H9 (cell line): ENCODE data around the gene ASTN2. TPM values are rescaled to one million over a fixed set of nuclear protein-coding genes. Genes with fewer than 3 reads are reported as not detected.

Experiments
- DNase-seq: peaks from one replicate; pipeline ENCODE4 v3.0.0-alpha.2; 2017
- H2AFZ ChIP-seq: one replicate; pipeline ENCODE4 v1.6.1; 2013; ENCODE audit warnings: mild to moderate bottlenecking, low read length, control low read depth, moderate library complexity
- H2AK5ac ChIP-seq: 2 replicates; pipeline ENCODE4 v1.6.1; 2013; ENCODE audit warnings: low read length, control low read depth, mixed read lengths; ENCODE audit not compliant: insufficient read length
- H2BK120ac ChIP-seq: one replicate; pipeline ENCODE4 v1.6.1; 2013; ENCODE audit warnings: low read depth, mild to moderate bottlenecking, low read length, control low read depth, inconsistent platforms; ENCODE audit not compliant: poor library complexity, severe bottlenecking
- H2BK12ac ChIP-seq: 2 replicates; pipeline ENCODE4 v1.6.1; 2013; ENCODE audit warnings: low read length, control low read depth, mixed read lengths, low read depth; ENCODE audit not compliant: insufficient read length
- H2BK15ac ChIP-seq: 2 replicates; pipeline ENCODE4 v1.6.1; 2013; ENCODE audit warnings: low read depth, low read length, control low read depth
- H2BK20ac ChIP-seq: one replicate; pipeline ENCODE4 v1.6.1; 2013; ENCODE audit warnings: low read depth, mild to moderate bottlenecking, low read length, control low read depth, inconsistent platforms; ENCODE audit not compliant: poor library complexity, severe bottlenecking
- H2BK5ac ChIP-seq: 2 replicates; pipeline ENCODE4 v1.6.1; 2013; ENCODE audit warnings: low read length, control low read depth, mixed read lengths; ENCODE audit not compliant: insufficient read length
- H3K14ac ChIP-seq: 2 replicates; pipeline ENCODE4 v1.6.1; 2013; ENCODE audit warnings: low read length, control low read depth; ENCODE audit not compliant: insufficient read depth
- H3K18ac ChIP-seq: 2 replicates; pipeline ENCODE4 v1.6.1; 2013; ENCODE audit warnings: low read depth, mild to moderate bottlenecking, mixed read lengths, low read length, control low read depth; ENCODE audit not compliant: insufficient read length
- H3K23ac ChIP-seq: 2 replicates; pipeline ENCODE4 v1.6.1; 2013; ENCODE audit warnings: low read length, control low read depth, mixed read lengths, low read depth; ENCODE audit not compliant: insufficient read length
- H3K23me2 ChIP-seq: 2 replicates; pipeline ENCODE4 v1.6.1; 2013; ENCODE audit warnings: low read depth, mild to moderate bottlenecking, mixed read lengths, low read length, control low read depth; ENCODE audit not compliant: insufficient read length, poor library complexity, severe bottlenecking
- H3K27ac ChIP-seq: 2 replicates; pipeline ENCODE4 v1.5.1; 2013; ENCODE audit warnings: low read length, control low read depth, mixed read lengths, low read depth; ENCODE audit not compliant: insufficient read length
- H3K27me3 ChIP-seq: 2 replicates; pipeline ENCODE4 v1.6.1; 2013; ENCODE audit warnings: low read length, control low read depth, inconsistent platforms; ENCODE audit not compliant: insufficient read depth
- H3K4ac ChIP-seq: 2 replicates; pipeline ENCODE4 v1.6.1; 2013; ENCODE audit warnings: low read depth, mild to moderate bottlenecking, control low read depth, inconsistent platforms, low read length, moderate library complexity
- H3K4me1 ChIP-seq: 2 replicates; pipeline ENCODE4 v1.6.1; 2013; ENCODE audit warnings: low read length, control low read depth, inconsistent platforms; ENCODE audit not compliant: insufficient read depth
- H3K4me2 ChIP-seq: 2 replicates; pipeline ENCODE4 v1.6.1; 2013; ENCODE audit warnings: low read length, control low read depth, mixed read lengths; ENCODE audit not compliant: insufficient read length, insufficient read depth
- H3K56ac ChIP-seq: 2 replicates; pipeline ENCODE4 v1.6.1; 2013; ENCODE audit warnings: low read depth, mild to moderate bottlenecking, mixed read lengths, low read length, control low read depth; ENCODE audit not compliant: insufficient read length
- H3K79me1 ChIP-seq: 2 replicates; pipeline ENCODE4 v1.6.1; 2013; ENCODE audit warnings: low read depth, mild to moderate bottlenecking, moderate library complexity, low read length, control low read depth, inconsistent platforms; ENCODE audit not compliant: insufficient read depth, poor library complexity, severe bottlenecking
- H3K79me2 ChIP-seq: 2 replicates; pipeline ENCODE4 v1.6.1; 2013; ENCODE audit warnings: low read length, control low read depth, inconsistent platforms; ENCODE audit not compliant: insufficient read depth
- H3K9ac ChIP-seq: 2 replicates; pipeline ENCODE4 v1.6.1; 2013; ENCODE audit warnings: low read length, control low read depth, mixed read lengths; ENCODE audit not compliant: insufficient read length; ENCODE audit errors: extremely low read depth
- H3K9me3 ChIP-seq: one replicate; pipeline ENCODE4 v1.6.1; 2013; ENCODE audit warnings: low read depth, low read length, inconsistent platforms; ENCODE audit not compliant: control insufficient read depth
- H3T11ph ChIP-seq: one replicate; pipeline ENCODE4 v1.6.1; 2013; ENCODE audit warnings: mild to moderate bottlenecking, low read length, control low read depth, inconsistent platforms
- H4K20me1 ChIP-seq: one replicate; pipeline ENCODE4 v1.6.1; 2013; ENCODE audit not compliant: control insufficient read depth, insufficient read length, insufficient read depth
- H4K5ac ChIP-seq: 2 replicates; pipeline ENCODE4 v1.6.1; 2013; ENCODE audit warnings: low read depth, mild to moderate bottlenecking, mixed read lengths, low read length, control low read depth; ENCODE audit not compliant: insufficient read length
- H4K8ac ChIP-seq: replicated peaks from 2 replicates; pipeline ENCODE4 v1.6.1; 2013; ENCODE audit warnings: low read length, control low read depth, mixed read lengths, low read depth; ENCODE audit not compliant: insufficient read length
- H4K91ac ChIP-seq: 2 replicates; pipeline ENCODE4 v1.6.1; 2013; ENCODE audit warnings: low read depth, mild to moderate bottlenecking, moderate library complexity, mixed read lengths, low read length, control low read depth; ENCODE audit not compliant: insufficient read length
- H3K27ac Mint-ChIP-seq, 3 experiments: 2 replicates in 2 of 3; 3 replicates in 1 of 3; pipeline ENCODE4 v1.8.0; 2020 to 2021; ENCODE audit warnings: mixed read lengths in 3 of 3, mild to moderate bottlenecking in 1 of 3, moderate library complexity in 1 of 3
- H3K27me3 Mint-ChIP-seq: 2 replicates; pipeline ENCODE4 v1.8.0; 2021; ENCODE audit warnings: low read depth, mild to moderate bottlenecking, moderate library complexity, mixed read lengths
- H3K36me3 Mint-ChIP-seq, 3 experiments: 2 replicates in 2 of 3; 3 replicates in 1 of 3; pipeline ENCODE4 v1.8.0; 2020 to 2021; ENCODE audit warnings: low read depth in 3 of 3, mixed read lengths in 3 of 3; ENCODE audit not compliant: insufficient read depth in 1 of 3
- H3K4me1 Mint-ChIP-seq, 2 experiments: 2 replicates each; pipeline ENCODE4 v1.8.0; 2020; ENCODE audit warnings: mixed read lengths in 2 of 2
- H3K4me3 Mint-ChIP-seq, 2 experiments: 2 replicates in 1 of 2; 3 replicates in 1 of 2; pipeline ENCODE4 v1.8.0; 2020 to 2021; ENCODE audit warnings: mild to moderate bottlenecking in 2 of 2, mixed read lengths in 2 of 2, moderate library complexity in 1 of 2
- H3K9me3 Mint-ChIP-seq, 2 experiments: 2 replicates in 1 of 2; 3 replicates in 1 of 2; pipeline ENCODE4 v1.8.0; 2020; ENCODE audit warnings: mild to moderate bottlenecking in 2 of 2, mixed read lengths in 2 of 2, moderate library complexity in 1 of 2
- WGBS: extraction: QIAGEN DNeasy Blood & Tissue Kit; methylation state at CpG from one replicate; pipeline ENCODE4 v1.1.7; 2013; ENCODE audit warnings: missing lambda C conversion rate, low lambda C conversion rate, mixed read lengths; ENCODE audit not compliant: insufficient read length; ENCODE audit errors: extremely low coverage; 5-methylcytosine and 5-hydroxymethylcytosine counted together
- total RNA-seq: library from RNA; stranded (reverse); gene quantifications from 2 replicates; pipeline ENCODE4 v1.2.1, GENCODE V29; 2021
- TF ChIP-seq, protein P1 (sequence below): fragments of 200-600 bp; sonication (generic); conservative IDR thresholded peaks from 3 replicates; pipeline ENCODE4 v1.8.0; 2021; ENCODE audit warnings: antibody characterized with exemption, mild to moderate bottlenecking

The ASTN2 gene
- total RNA-seq, 1 experiment from 2014 or later: 9.7 TPM

DNA sequence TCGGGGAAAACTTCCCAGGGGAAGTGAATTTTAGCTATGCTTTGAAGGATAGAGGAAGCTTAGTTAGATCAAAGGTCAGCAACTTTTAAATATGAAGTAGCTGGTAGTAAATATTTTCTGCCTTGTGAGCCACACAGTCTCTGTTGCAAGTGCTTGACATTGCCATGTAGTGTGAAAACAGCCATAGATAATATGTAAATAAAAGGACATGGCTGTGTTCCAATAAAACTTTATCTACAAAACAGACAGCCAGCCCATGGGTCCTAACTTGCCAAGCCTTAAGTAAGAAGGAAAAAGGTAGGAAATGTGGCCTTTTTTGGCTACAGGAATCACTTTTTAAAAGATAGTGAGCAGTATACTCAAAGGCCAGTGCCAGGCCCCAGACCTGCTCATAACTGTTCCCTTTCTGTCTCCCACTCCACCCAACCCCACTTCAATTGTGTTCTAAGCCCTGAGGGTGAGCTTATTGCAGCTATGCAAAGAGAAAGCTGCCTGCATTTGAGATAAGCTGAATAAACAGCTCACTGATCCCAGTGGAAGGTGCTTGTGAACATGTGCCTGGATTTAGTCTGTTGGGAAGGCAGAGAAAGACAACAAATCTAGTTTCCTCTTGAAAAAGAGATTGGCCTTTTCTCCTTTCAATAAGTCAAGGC, 840.7 kb downstream of the ASTN2 start:
- Histone ChIP-seq H3K14ac (no peak overlapping the region), H2AFZ (no peak overlapping the region), H2BK5ac (no peak overlapping the region), H3K9me3 (no peaks in the 10 kb centered on the region), H3K4ac (no peak overlapping the region), H4K5ac (no peak overlapping the region), H4K91ac (no peak overlapping the region), H3K56ac (no peak overlapping the region), H2BK120ac (no peak overlapping the region), H3K18ac (no peak overlapping the region), H3K79me2 (no peaks in the 10 kb centered on the region), H4K20me1 (no peaks in the 10 kb centered on the region), H3K4me1 (peaks cover under 1% of the 10 kb centered on the region; the same call in 1 of the 2 replicates), H3K79me1 (no peaks in the 10 kb centered on the region), H3K23me2 (no peaks in the 10 kb centered on the region), H3K9ac (no peak overlapping the region), H4K8ac (no peak overlapping the region), H3K23ac (no peak overlapping the region), H2BK20ac (no peak overlapping the region), H2BK15ac (no peak overlapping the region), H3K27ac (no peak overlapping the region), H3K4me2 (no peak overlapping the region), H2BK12ac (no peak overlapping the region), H2AK5ac (no peak overlapping the region), H3T11ph (no peak overlapping the region), H3K27me3 (no peaks in the 10 kb centered on the region)
- no peaks in the 10 kb centered on the region for H3K36me3 Mint-ChIP-seq
- H3K27me3 Mint-ChIP-seq: no peaks in the 10 kb centered on the region
- no peak overlapping the region for H3K4me3 Mint-ChIP-seq
- WGBS: no CpG with 5 or more reads among the region's 1 CpG
- H3K9me3 Mint-ChIP-seq: no peaks in the 10 kb centered on the region
- peaks cover 5 to 7% of the 10 kb centered on the region in 2 experiments for H3K4me1 Mint-ChIP-seq
- TF ChIP-seq, protein P1, sequence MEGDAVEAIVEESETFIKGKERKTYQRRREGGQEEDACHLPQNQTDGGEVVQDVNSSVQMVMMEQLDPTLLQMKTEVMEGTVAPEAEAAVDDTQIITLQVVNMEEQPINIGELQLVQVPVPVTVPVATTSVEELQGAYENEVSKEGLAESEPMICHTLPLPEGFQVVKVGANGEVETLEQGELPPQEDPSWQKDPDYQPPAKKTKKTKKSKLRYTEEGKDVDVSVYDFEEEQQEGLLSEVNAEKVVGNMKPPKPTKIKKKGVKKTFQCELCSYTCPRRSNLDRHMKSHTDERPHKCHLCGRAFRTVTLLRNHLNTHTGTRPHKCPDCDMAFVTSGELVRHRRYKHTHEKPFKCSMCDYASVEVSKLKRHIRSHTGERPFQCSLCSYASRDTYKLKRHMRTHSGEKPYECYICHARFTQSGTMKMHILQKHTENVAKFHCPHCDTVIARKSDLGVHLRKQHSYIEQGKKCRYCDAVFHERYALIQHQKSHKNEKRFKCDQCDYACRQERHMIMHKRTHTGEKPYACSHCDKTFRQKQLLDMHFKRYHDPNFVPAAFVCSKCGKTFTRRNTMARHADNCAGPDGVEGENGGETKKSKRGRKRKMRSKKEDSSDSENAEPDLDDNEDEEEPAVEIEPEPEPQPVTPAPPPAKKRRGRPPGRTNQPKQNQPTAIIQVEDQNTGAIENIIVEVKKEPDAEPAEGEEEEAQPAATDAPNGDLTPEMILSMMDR: no peak
- DNase-seq: no peak
- peak overlapping the region in 1 of 3 experiments; percentile 63; a peak in 1 of 7 replicates for H3K27ac Mint-ChIP-seq
